ENCODE results near the gene TMEM200B. TPM values are rescaled to one million over a fixed set of nuclear protein-coding genes. Genes with fewer than 3 reads are reported as not detected.

The TMEM200B gene
- total and polyA plus RNA-seq, 2 experiments from 2014 or later = 4.9 to 8.7 TPM

GRCh38 chr1:29122682-29123052, 1.0 kb downstream of the TMEM200B start:
- Histone ChIP-seq H3K9me2 (ENCODE audit: insufficient read depth) (no peaks in the 10 kb centered on the region), H3K27me3 (ENCODE audit: insufficient read depth) (peaks cover 40% of the 10 kb centered on the region), H3F3A (replicated peaks; ENCODE audit: low read depth) (peaks cover 22% of the 10 kb centered on the region; the same call in 1 of the 2 replicates), H3K4me1 (ENCODE audit: insufficient read depth) (peaks cover 8% of the 10 kb centered on the region; the same call in 1 of the 2 replicates), H3K4me3 (peak overlapping the region; percentile 81), H3K36me3 (ENCODE audit: insufficient read depth) (no peaks in the 10 kb centered on the region), H3K27ac (ENCODE audit: low read depth) (no peak overlapping the region), H4K20me1 (replicated peaks; ENCODE audit: insufficient read depth) (no peaks in the 10 kb centered on the region; the same call in 1 of the 2 replicates), H3K4me2 (peak overlapping the region; percentile 99), H2AFZ (no peak overlapping the region; the same call in 1 of the 2 replicates), H3K79me2 (replicated peaks; ENCODE audit: insufficient read depth) (no peaks in the 10 kb centered on the region)
- peak; percentile 53 for DNase-seq (ENCODE audit: low spot score)
- Mint-ChIP-seq H3K36me3 (ENCODE audit: low read depth) (peaks cover 13% of the 10 kb centered on the region; the same call in 2 of the 3 replicates), H3K9me3 (no peaks in the 10 kb centered on the region), H3K4me1 (peaks cover 10% of the 10 kb centered on the region), H3K4me3 (peak overlapping the region; percentile 75; the same call in 2 of the 3 replicates), H3K27me3 (ENCODE audit: insufficient read depth, low read depth, poor library complexity) (peaks cover 38% of the 10 kb centered on the region), H3K27ac (no peak overlapping the region)
- peak; percentile 4 for ATAC-seq
- TF ChIP-seq STAT1 (IDR thresholded peaks at IDR 0.05; ENCODE audit: unreplicated experiment) = no peak
- TF ChIP-seq CTCF (conservative IDR thresholded peaks at IDR 0.05; ENCODE audit: low read depth in 2 of 2) = no peak

GRCh38 chr1:29121936-29122681, 1.6 kb downstream of the TMEM200B start:
- Histone ChIP-seq H3K79me2 (replicated peaks; ENCODE audit: insufficient read depth) (no peaks in the 10 kb centered on the region), H2AFZ (peak overlapping the region; percentile 56; the same call in 1 of the 2 replicates), H3K9me2 (ENCODE audit: insufficient read depth) (no peaks in the 10 kb centered on the region), H3F3A (replicated peaks; ENCODE audit: low read depth) (peaks cover 22% of the 10 kb centered on the region; the same call in 1 of the 2 replicates), H3K4me1 (ENCODE audit: insufficient read depth) (peaks cover 8% of the 10 kb centered on the region; the same call in 1 of the 2 replicates), H4K20me1 (replicated peaks; ENCODE audit: insufficient read depth) (no peaks in the 10 kb centered on the region; the same call in 1 of the 2 replicates), H3K27ac (ENCODE audit: low read depth) (no peak overlapping the region), H3K4me3 (peak overlapping the region; percentile 81), H3K36me3 (ENCODE audit: insufficient read depth) (no peaks in the 10 kb centered on the region), H3K4me2 (peak overlapping the region; percentile 99), H3K27me3 (ENCODE audit: insufficient read depth) (peaks cover 40% of the 10 kb centered on the region)
- H3K27ac Mint-ChIP-seq = no peak overlapping the region
- peak overlapping the region; percentile 68 for H3K4me3 Mint-ChIP-seq
- H3K9me3 Mint-ChIP-seq = no peaks in the 10 kb centered on the region
- H3K4me1 Mint-ChIP-seq = peaks cover 10% of the 10 kb centered on the region
- ATAC-seq (peak; percentile 5), DNase-seq (ENCODE audit: low spot score) (peak; percentile 74)
- H3K27me3 Mint-ChIP-seq (ENCODE audit: insufficient read depth, low read depth, poor library complexity) = peaks cover 38% of the 10 kb centered on the region
- H3K36me3 Mint-ChIP-seq (ENCODE audit: low read depth) = peaks cover 17% of the 10 kb centered on the region
- TF ChIP-seq CREB1 (CRISPR knock-in tag; IDR thresholded peaks at IDR 0.05; ENCODE audit: low read depth) = 0 out of 2 replicates have a peak, but pooled peaks have one; percentile 30
- no peak for TF ChIP-seq JUNB (IDR thresholded peaks at IDR 0.05; ENCODE audit: unreplicated experiment)
- TF ChIP-seq NANOG (IDR thresholded peaks at IDR 0.05; ENCODE audit: borderline replicate concordance) = no peak
- TF ChIP-seq STAT1 (IDR thresholded peaks at IDR 0.05; ENCODE audit: unreplicated experiment) = no peak
- TF ChIP-seq ZNF331 (CRISPR knock-in tag; IDR thresholded peaks at IDR 0.05; ENCODE audit: low read depth) = no peak
- TF ChIP-seq REST (IDR thresholded peaks at IDR 0.05; ENCODE audit: unreplicated experiment) = no peak
- TF ChIP-seq ZNF114 (CRISPR knock-in tag; IDR thresholded peaks at IDR 0.05) = no peak
- TF ChIP-seq POLR2AphosphoS5 (IDR thresholded peaks at IDR 0.05; ENCODE audit: low read depth) = no peak; the same call in 1 of the 2 replicates

Data from GM23338 (cell line).